ENCODE results near the gene CCDC110. TPM values are rescaled to one million over a fixed set of nuclear protein-coding genes. Genes with fewer than 3 reads are reported as not detected.

Gene CCDC110
- total and polyA plus RNA-seq, 9 of the 15 experiments (the other 6 are each of a cell fraction or from before 2014, with no cell fraction given): 0.04 to 0.35 (median 0.07) TPM; not detected in 4

GRCh38 chr4:185457136-185457535 is 14.4 kb downstream of the CCDC110 start (continued):
- TF ChIP-seq CTCF (IDR thresholded peaks at IDR 0.05 in 2 of 3, conservative IDR thresholded peaks at IDR 0.05 in 1 of 3; ENCODE audit: insufficient read depth in 2 of 3, low read depth in 1 of 3, low read length in 3 of 3): 0 out of 6 replicates have a peak, but pooled peaks of 1 of the 3 experiments have one; percentile 9
- TF ChIP-seq KLF1 (tag; IDR thresholded peaks at IDR 0.05): no peak
- no peak for TF ChIP-seq NFATC3 (IDR thresholded peaks at IDR 0.05)
- peak; percentile 52 for TF ChIP-seq CBX8 (IDR thresholded peaks at IDR 0.05; ENCODE audit: borderline replicate concordance, extremely low read depth, low read depth, low read length, poor library complexity, severe bottlenecking)
- TF ChIP-seq, protein P1, sequence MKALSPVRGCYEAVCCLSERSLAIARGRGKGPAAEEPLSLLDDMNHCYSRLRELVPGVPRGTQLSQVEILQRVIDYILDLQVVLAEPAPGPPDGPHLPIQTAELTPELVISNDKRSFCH (CRISPR knock-in tag; IDR thresholded peaks at IDR 0.05): no peak
- TF ChIP-seq, protein P1 (tag; IDR thresholded peaks at IDR 0.05): no peak

GRCh38 chr4:185456131-185456530 is 15.4 kb downstream of the CCDC110 start:
- TF ChIP-seq POLR2H (tag; IDR thresholded peaks at IDR 0.05; ENCODE audit: low read depth) (no peak), ZNF253 (CRISPR knock-in tag; conservative IDR thresholded peaks at IDR 0.05) (no peak)
- no peaks in the 10 kb centered on the region for H3K79me2 ChIP-seq (ENCODE audit: control insufficient read depth, insufficient read depth, low read length)
- H3K9ac ChIP-seq (ENCODE audit: insufficient read depth in 1 of 2, low read depth in 2 of 2, low read length in 2 of 2): no peak overlapping the region
- H3K36me3 ChIP-seq (ENCODE audit: control insufficient read depth, insufficient read depth, low read length): no peaks in the 10 kb centered on the region
- FAIRE-seq (no peak), ATAC-seq (no peak), DNase-seq (ENCODE audit: extremely low read depth in 1 of 4, low spot score in 3 of 4) (no peak)
- H3K4me3 ChIP-seq: no peak overlapping the region
- no peak overlapping the region for H3K27ac ChIP-seq (ENCODE audit: extremely low read depth, low read depth, low read length)
- POLR2A ChIA-PET: no interaction called here
- BruUV-seq (replicated peaks): no TSS peak
- no peak overlapping the region for H2AFZ ChIP-seq (ENCODE audit: low read depth, low read length)
- H3K4me1 ChIP-seq (replicated peaks in 1 of 2; ENCODE audit: control insufficient read depth in 2 of 2, insufficient read depth in 2 of 2, low read length in 2 of 2): no peaks in the 10 kb centered on the region
- H4K20me1 ChIP-seq (replicated peaks; ENCODE audit: control insufficient read depth, insufficient read depth, low read length): no peaks in the 10 kb centered on the region
- CTCF ChIA-PET (ENCODE audit: low intra/inter-chr PET ratio): no interaction called here
- in situ Hi-C loops (cut with MboI) (no loop called here), intact Hi-C loops (cut with micrococcal nuclease) (no loop called here)
- H3K27me3 ChIP-seq (ENCODE audit: control insufficient read depth in 2 of 2, insufficient read depth in 2 of 2, low read length in 2 of 2): peaks cover 5 to 13% of the 10 kb centered on the region in 2 experiments; a peak in 3 of 5 replicates
- H3K9me3 ChIP-seq (replicated peaks; ENCODE audit: control insufficient read depth, insufficient read depth, low read depth, low read length): no peaks in the 10 kb centered on the region
- H3K4me2 ChIP-seq (ENCODE audit: insufficient read depth, low read length): no peak overlapping the region
- H3K9me1 ChIP-seq (ENCODE audit: control insufficient read depth, insufficient read depth, low read length): no peaks in the 10 kb centered on the region
- WGBS (ENCODE audit: insufficient coverage, low coverage, missing lambda C conversion rate): 3% methylated on average over 2 of the region's 2 CpGs

Measured in K562 (cell line).